HepG2 (cell line): ENCODE results near the gene CGNL1. TPM values are rescaled to one million over a fixed set of nuclear protein-coding genes. Genes with fewer than 3 reads are reported as not detected.

Source experiments
- ATAC-seq: fragments of 200-7000 bp; cut with Tn5 transposase; 3 replicates; pipeline ENCODE4 v1.9.1; 2020; ENCODE audit warnings: mild to moderate bottlenecking, moderate library complexity
- BruUV-seq: library from RNA; stranded (reverse); fragments of 400-500 nt; replicated peaks from 2 replicates; lab custom pipeline; 2021; lab: Mats Ljungman, UMichigan
- CTCF ChIA-PET: fragments of 300-600 bp; formaldehyde crosslinking; extraction: SDS; loops from one replicate; lab custom pipeline; 2021; ENCODE audit warnings: low total read pairs, inconsistent platforms, low intra/inter-chr PET ratio; lab: Yijun Ruan, JAX
- POLR2A ChIA-PET: fragments of 350-600 bp; sonication (Branson Sonifier 250); formaldehyde crosslinking; loops from one replicate; lab custom pipeline; 2020; ENCODE audit warnings: antibody characterized with exemption, inconsistent platforms; lab: Yijun Ruan, JAX
- DNase-seq: peaks from one replicate; pipeline ENCODE4 v3.0.0-alpha.2; 2015; ENCODE audit warnings: low spot score
- FAIRE-seq: peaks from 3 replicates; lab custom pipeline; 2011; peaks lifted over from hg19 to GRCh38; lab: Jason Lieb, UNC
- H2AFZ ChIP-seq: one replicate; pipeline ENCODE4 v1.6.1; 2011; ENCODE audit warnings: low read length, inconsistent platforms
- H3K27ac ChIP-seq: fragments of 300-600 bp; 3 replicates; pipeline ENCODE4 v1.8.0; 2011; ENCODE audit warnings: mixed run types, mild to moderate bottlenecking, mixed read lengths, low read length, inconsistent platforms; ENCODE audit not compliant: insufficient read depth; ENCODE audit errors: extremely low read length
- H3K27me3 ChIP-seq, 2 experiments: fragments of 200-600 bp in 1 of 2; 2 replicates in 1 of 2; 3 replicates in 1 of 2; pipeline versions ENCODE4 v1.6.0 to v1.8.0; 2011; ENCODE audit warnings: low read length in 2 of 2, mild to moderate bottlenecking in 2 of 2, moderate library complexity in 2 of 2, inconsistent platforms in 1 of 2; ENCODE audit not compliant: insufficient read depth in 2 of 2, control insufficient read depth in 1 of 2
- H3K36me3 ChIP-seq, 2 experiments: fragments of 200-600 bp in 1 of 2; replicated peaks in 1 of 2; 2 replicates in 1 of 2; 3 replicates in 1 of 2; pipeline versions ENCODE4 v1.5.1 to v1.8.0; 2011; ENCODE audit warnings: low read length in 2 of 2, inconsistent platforms in 1 of 2; ENCODE audit not compliant: insufficient read depth in 2 of 2, control insufficient read depth in 1 of 2
- H3K4me1 ChIP-seq: 2 replicates; pipeline ENCODE4 v1.5.1; 2012; ENCODE audit warnings: low read length, inconsistent platforms; ENCODE audit not compliant: insufficient read depth
- H3K4me2 ChIP-seq: 2 replicates; pipeline ENCODE4 v1.6.0; 2011; ENCODE audit warnings: low read depth, low read length, inconsistent platforms
- H3K4me3 ChIP-seq, 3 experiments: fragments of 200-600 bp in 1 of 3; sonication (generic), shearing (Covaris generic) in 1 of 3; replicated peaks in 1 of 3; 2 replicates each; pipeline ENCODE4 v1.5.1; 2011 to 2016; ENCODE audit warnings: low read length in 3 of 3, inconsistent platforms in 2 of 3, low read depth in 2 of 3, mild to moderate bottlenecking in 2 of 3, control low read depth in 1 of 3, mixed read lengths in 1 of 3; ENCODE audit not compliant: insufficient read depth in 1 of 3
- H3K79me2 ChIP-seq: one replicate; pipeline ENCODE4 v1.6.1; 2011; ENCODE audit warnings: low read length, inconsistent platforms; ENCODE audit not compliant: insufficient read depth
- H3K9ac ChIP-seq: 2 replicates; pipeline ENCODE4 v1.6.0; 2011; ENCODE audit warnings: mild to moderate bottlenecking, low read depth, low read length, inconsistent platforms; ENCODE audit not compliant: insufficient read depth
- H3K9me3 ChIP-seq: 2 replicates; pipeline ENCODE4 v1.5.1; 2012; ENCODE audit warnings: mild to moderate bottlenecking, low read length
- H4K20me1 ChIP-seq: 2 replicates; pipeline ENCODE4 v1.6.0; 2011; ENCODE audit warnings: inconsistent platforms, mild to moderate bottlenecking, low read length, moderate library complexity; ENCODE audit not compliant: insufficient read depth
- DMAP1 ChIP-seq: IDR thresholded peaks from 2 replicates; pipeline ENCODE4 v1.6.1; 2016
- RFXAP ChIP-seq: sonication (generic); formaldehyde crosslinking; IDR thresholded peaks from 2 replicates; pipeline ENCODE4 v1.4.0; 2020; ENCODE audit warnings: missing genetic modification reagents, borderline replicate concordance
- RNF2 ChIP-seq: fragments of 450-650 bp; conservative IDR thresholded peaks from 2 replicates; pipeline ENCODE4 v1.6.1; 2016; ENCODE audit warnings: low read depth
- ZC3H13 ChIP-seq: sonication (generic); formaldehyde crosslinking; IDR thresholded peaks from 2 replicates; pipeline ENCODE4 v1.8.1; 2023; ENCODE audit warnings: mild to moderate bottlenecking, missing genetic modification reagents, moderate library complexity
- ZNF20 ChIP-seq: sonication (generic); formaldehyde crosslinking; IDR thresholded peaks from 2 replicates; pipeline ENCODE4 v1.4.0; 2020; ENCODE audit warnings: mild to moderate bottlenecking, moderate library complexity, missing genetic modification reagents
- ZNF616 ChIP-seq: sonication (generic); formaldehyde crosslinking; IDR thresholded peaks from 2 replicates; pipeline ENCODE4 v1.5.0; 2020; ENCODE audit warnings: low read depth, mild to moderate bottlenecking, missing genetic modification reagents
- ZNF652 ChIP-seq: IDR thresholded peaks from 2 replicates; pipeline ENCODE4 v1.6.1; 2016; ENCODE audit warnings: low read depth, borderline replicate concordance
- WGBS: methylation state at CpG from one replicate; pipeline ENCODE4 v1.1.6; 2017; ENCODE audit warnings: low lambda C conversion rate; 5-methylcytosine and 5-hydroxymethylcytosine counted together
- in situ Hi-C: cut with HindIII; loops from 2 replicates; pipeline ENCODE4 v1.10.0; 2017; ENCODE audit warnings: low pct_unique_long_range_greater_than_20kb; ENCODE audit not compliant: extremely low pct_ligation_motif_present
- intact Hi-C: fragments of 100-400 bp; cut with micrococcal nuclease; formaldehyde crosslinking; loops from one replicate; pipeline ENCODE4 v1.10.0; 2022; ENCODE audit not compliant: unreplicated experiment
- polyA plus RNA-seq, 8 experiments: library from polyadenylated mRNA; depleted of rRNA in 3 of 8; stranded (reverse) in 7 of 8; unstranded in 1 of 8; fragments of >200 nt; fragmentation: Illumina TruSeq in 4 of 8; extraction: Trizol in 4 of 8; gene quantifications; 2 replicates each; pipeline versions ENCODE4 v1.2.1 to v1.2.3, GENCODE V29; 2011 to 2016; ENCODE audit warnings: low read depth in 4 of 8, missing spikeins in 1 of 8, mixed read lengths in 1 of 8; ENCODE audit not compliant: insufficient read depth in 1 of 8
- total RNA-seq, 5 experiments: library from RNA; depleted of rRNA; stranded (reverse); fragments of >200 nt; fragmentation: Illumina TruSeq; extraction: Trizol; gene quantifications; 2 replicates each; pipeline ENCODE4 v1.2.3, GENCODE V29; 2016; ENCODE audit warnings: low read depth in 1 of 5
- TF ChIP-seq, protein P1 (sequence below): sonication (generic); formaldehyde crosslinking; IDR thresholded peaks from 2 replicates; pipeline ENCODE4 v1.4.0; 2020; ENCODE audit warnings: missing genetic modification reagents
- TF ChIP-seq, protein P2 (sequence below), 2 experiments: sonication (generic) in 1 of 2; formaldehyde crosslinking in 1 of 2; IDR thresholded peaks; 2 replicates each; pipeline versions ENCODE4 v1.4.0 to v1.6.1; 2016 to 2020; ENCODE audit warnings: borderline replicate concordance in 1 of 2, low read depth in 1 of 2, mild to moderate bottlenecking in 1 of 2, missing genetic modification reagents in 1 of 2

CGNL1 gene
- total and polyA plus RNA-seq, 2 of the 13 experiments (the other 11 are each of a cell fraction or from before 2014, with no cell fraction given), result 5.6 to 15.6 TPM

DNA sequence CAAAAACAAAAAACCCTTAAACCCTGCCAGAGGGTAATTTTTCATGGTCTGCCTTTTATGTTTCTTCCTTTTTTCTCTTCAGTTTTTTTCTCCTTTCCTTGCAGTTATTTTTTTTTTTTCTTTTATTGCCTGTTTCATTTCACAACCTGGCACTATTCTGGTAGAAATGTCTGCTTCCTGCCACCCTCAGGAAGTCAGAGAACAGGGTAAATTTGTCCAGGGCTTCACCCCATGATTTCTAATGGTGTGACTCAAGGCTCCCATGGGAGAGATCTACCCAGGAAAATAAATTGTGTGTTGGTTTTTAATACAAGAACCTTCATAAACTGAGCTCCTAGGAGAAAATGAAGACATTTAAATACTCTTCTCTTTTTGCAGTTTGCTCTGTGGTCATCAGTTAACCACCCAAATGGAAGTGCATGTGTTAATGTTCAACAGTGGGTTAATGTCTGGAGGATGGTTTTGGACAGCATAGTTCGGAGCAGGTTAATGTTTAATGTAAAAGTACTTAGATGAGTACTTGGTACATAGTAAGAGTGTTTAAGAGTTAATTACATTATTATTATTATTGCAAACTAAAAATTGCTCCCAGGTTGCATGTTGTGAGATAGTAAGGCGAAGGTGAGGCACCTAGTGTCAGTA is 45.9 kb downstream of the CGNL1 start:
- Histone ChIP-seq H3K4me2 (no peak overlapping the region; the same call in 1 of the 2 replicates), H3K27me3 (no peaks in the 10 kb centered on the region), H3K27ac (no peak overlapping the region), H3K79me2 (peaks cover 7% of the 10 kb centered on the region), H2AFZ (no peak overlapping the region), H3K9me3 (no peaks in the 10 kb centered on the region), H3K36me3 (no peaks in the 10 kb centered on the region), H3K4me1 (peaks cover 31% of the 10 kb centered on the region), H4K20me1 (no peaks in the 10 kb centered on the region), H3K4me3 (no peak overlapping the region), H3K9ac (no peak overlapping the region)
- FAIRE-seq, result peak; percentile 39
- ChIA-PET CTCF (no interaction called here), POLR2A (no interaction called here)
- peak; percentile 7 for DNase-seq
- BruUV-seq, result no TSS peak
- intact Hi-C loops, result no loop called here
- WGBS, result 60% methylated on average over 2 of the region's 2 CpGs
- peak; percentile 74 for ATAC-seq
- in situ Hi-C loops, result no loop called here
- TF ChIP-seq, protein P1, sequence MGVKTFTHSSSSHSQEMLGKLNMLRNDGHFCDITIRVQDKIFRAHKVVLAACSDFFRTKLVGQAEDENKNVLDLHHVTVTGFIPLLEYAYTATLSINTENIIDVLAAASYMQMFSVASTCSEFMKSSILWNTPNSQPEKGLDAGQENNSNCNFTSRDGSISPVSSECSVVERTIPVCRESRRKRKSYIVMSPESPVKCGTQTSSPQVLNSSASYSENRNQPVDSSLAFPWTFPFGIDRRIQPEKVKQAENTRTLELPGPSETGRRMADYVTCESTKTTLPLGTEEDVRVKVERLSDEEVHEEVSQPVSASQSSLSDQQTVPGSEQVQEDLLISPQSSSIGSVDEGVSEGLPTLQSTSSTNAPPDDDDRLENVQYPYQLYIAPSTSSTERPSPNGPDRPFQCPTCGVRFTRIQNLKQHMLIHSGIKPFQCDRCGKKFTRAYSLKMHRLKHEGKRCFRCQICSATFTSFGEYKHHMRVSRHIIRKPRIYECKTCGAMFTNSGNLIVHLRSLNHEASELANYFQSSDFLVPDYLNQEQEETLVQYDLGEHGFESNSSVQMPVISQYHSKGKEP (CRISPR knock-in tag), result no peak
- TF ChIP-seq ZNF616, result no peak
- peak; percentile 88 for TF ChIP-seq ZNF652
- TF ChIP-seq RFXAP, result no peak
- TF ChIP-seq ZNF20 (CRISPR knock-in tag), result no peak
- TF ChIP-seq RNF2, result no peak
- no peak for TF ChIP-seq ZC3H13 (CRISPR knock-in tag)
- no peak for TF ChIP-seq DMAP1 (CRISPR knock-in tag)
- TF ChIP-seq, protein P2, sequence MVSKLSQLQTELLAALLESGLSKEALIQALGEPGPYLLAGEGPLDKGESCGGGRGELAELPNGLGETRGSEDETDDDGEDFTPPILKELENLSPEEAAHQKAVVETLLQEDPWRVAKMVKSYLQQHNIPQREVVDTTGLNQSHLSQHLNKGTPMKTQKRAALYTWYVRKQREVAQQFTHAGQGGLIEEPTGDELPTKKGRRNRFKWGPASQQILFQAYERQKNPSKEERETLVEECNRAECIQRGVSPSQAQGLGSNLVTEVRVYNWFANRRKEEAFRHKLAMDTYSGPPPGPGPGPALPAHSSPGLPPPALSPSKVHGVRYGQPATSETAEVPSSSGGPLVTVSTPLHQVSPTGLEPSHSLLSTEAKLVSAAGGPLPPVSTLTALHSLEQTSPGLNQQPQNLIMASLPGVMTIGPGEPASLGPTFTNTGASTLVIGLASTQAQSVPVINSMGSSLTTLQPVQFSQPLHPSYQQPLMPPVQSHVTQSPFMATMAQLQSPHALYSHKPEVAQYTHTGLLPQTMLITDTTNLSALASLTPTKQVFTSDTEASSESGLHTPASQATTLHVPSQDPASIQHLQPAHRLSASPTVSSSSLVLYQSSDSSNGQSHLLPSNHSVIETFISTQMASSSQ (IDR thresholded peaks at IDR 0.05; ENCODE audit: low read depth), result peak; percentile 69
- TF ChIP-seq, protein P2 (CRISPR knock-in tag; IDR thresholded peaks at IDR 0.05; ENCODE audit: borderline replicate concordance), result no peak
